NCI-H226 (cell line): ENCODE results near the gene UMAD1.
A peak's percentile ranks its signal among the peaks of the same experiment; 100 is the strongest.

ENCODE experiments used
- DNase-seq: peaks from one replicate; pipeline ENCODE4 v3.0.0-alpha.2; 2015

UMAD1 gene

GRCh38 chr7:7736671-7737070, 96.1 kb downstream of the UMAD1 start:
- DNase-seq: no peak

GRCh38 chr7:7737674-7738073, 97.1 kb downstream of the UMAD1 start:
- no peak for DNase-seq

DNA sequence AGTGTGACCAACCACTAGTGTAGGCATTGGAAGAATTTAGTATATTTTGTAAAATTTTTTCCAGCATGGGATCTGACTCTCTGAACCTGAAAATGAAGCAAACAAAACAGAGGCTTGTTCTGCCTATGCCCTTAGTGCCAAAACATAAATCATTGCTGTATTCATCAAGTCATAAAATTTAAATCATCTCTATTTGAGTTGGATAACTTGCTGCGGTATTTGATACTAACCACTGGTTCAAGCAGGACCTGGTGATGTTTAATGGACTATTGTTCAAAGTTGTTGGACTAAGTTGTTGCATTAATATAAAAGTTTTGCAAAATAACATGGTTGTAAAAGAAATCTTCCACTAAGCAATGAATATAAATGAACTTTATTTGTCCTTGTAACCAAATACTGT, 97.6 kb downstream of the UMAD1 start:
- no peak for DNase-seq

GRCh38 chr7:7738622-7739021, 98.1 kb downstream of the UMAD1 start:
- no peak for DNase-seq

- no peak for DNase-seq
Observed at GRCh38 chr7:7739204-7740036, 98.9 kb downstream of the UMAD1 start.

GRCh38 chr7:7740037-7740355, 99.4 kb downstream of the UMAD1 start:
- DNase-seq: no peak

GRCh38 chr7:7742223-7742622, 101.7 kb downstream of the UMAD1 start:
- no peak for DNase-seq

DNA sequence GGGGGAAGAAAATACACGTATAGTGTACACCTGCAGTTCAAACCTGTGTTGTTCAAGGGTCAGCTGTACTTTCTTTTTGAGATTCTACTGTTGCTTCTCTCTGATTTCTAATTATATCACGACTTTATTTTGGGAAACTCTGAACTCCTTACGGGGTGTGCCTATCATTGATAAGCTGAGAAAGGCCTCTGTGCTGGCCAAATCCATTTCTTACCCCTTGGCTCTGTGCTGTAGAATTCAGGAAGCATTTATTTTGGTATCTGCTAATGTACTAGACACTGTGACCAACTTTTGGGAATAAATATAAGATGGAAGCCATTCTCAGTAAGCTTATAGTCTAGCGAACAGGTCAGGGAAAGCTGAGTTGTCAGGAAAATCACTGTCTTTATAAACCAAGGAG, 104.7 kb downstream of the UMAD1 start:
- DNase-seq: no peak

GRCh38 chr7:7745966-7746365, 105.4 kb downstream of the UMAD1 start:
- DNase-seq: no peak

DNA sequence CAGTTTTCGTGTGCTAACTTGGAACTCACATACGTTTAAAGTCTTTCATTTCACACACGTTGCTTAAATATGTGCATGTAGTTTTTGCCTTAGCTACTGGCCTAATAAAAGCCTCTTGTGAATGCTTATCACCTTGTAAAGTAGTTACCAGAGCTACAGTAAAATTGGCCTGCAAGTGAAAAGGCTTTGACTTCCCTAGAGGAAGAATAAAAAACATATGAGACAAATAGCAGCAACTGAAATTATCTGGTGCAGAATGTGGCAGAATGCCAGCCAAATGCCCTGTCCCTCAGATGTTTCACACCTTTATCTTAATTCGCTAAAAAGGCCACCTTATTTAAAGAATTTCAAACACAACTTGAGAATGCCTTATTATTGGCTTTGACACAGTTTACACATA, 105.9 kb downstream of the UMAD1 start:
- no peak for DNase-seq

GRCh38 chr7:7750571-7751242, 110.2 kb downstream of the UMAD1 start:
- no peak for DNase-seq

GRCh38 chr7:7751243-7752092, 110.9 kb downstream of the UMAD1 start:
- DNase-seq: no peak

GRCh38 chr7:7756577-7756976, 116.0 kb downstream of the UMAD1 start:
- no peak for DNase-seq

- no peak for DNase-seq
Observed at GRCh38 chr7:7757576-7757975, 117.0 kb downstream of the UMAD1 start.

DNA sequence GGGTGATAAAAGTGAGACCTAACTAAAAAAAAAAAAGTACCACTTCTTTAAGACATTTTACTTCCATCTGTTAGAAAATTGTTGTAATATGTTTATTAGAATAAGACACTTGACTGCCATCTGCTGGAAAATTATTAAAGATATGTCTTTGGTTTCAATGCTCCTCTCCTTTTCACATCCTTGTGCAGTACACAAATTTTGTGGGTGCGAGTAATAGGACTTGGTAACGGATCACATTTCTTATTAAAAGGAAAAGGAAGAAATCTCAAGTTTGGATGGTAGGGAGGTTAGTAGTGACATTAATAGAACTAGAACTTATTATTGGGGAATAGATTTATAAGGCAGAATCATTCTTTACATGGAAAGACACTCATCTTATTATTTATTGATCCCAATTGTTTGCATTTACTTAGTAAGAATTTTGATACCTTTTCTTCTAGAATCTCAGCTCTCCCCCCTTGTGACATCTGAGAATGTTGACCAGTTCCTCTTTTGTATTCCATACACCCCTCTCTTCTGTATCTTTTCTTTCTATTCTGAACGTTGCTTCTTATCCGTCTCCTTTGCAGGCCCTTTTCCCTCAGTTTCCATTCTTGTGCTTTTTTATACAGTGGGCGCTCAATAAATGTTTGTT, 120.9 kb downstream of the UMAD1 start:
- DNase-seq: peak; percentile 56

- peak; percentile 39 for DNase-seq
Observed at GRCh38 chr7:7761974-7762779, 121.6 kb downstream of the UMAD1 start.

GRCh38 chr7:7764520-7765396, 124.2 kb downstream of the UMAD1 start:
- no peak for DNase-seq

DNA sequence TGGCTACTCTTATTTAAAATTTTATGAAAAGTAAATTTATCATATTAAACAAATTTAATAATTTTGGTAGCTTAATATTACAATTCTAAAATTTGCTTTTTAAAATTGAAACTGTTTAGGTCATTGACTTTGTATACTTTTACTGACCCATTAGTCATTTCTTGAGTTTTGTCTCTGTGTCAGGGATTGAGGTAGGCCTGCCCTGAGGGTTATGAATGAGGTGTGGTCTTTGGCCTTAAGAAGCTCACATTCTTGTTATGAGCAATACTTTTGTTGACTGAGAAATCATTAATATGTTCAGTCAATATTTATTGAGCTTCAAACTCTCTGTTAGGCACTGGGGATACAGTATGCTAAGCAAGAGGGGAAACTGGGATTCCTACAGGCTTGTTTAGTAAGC, 124.9 kb downstream of the UMAD1 start:
- no peak for DNase-seq

DNA sequence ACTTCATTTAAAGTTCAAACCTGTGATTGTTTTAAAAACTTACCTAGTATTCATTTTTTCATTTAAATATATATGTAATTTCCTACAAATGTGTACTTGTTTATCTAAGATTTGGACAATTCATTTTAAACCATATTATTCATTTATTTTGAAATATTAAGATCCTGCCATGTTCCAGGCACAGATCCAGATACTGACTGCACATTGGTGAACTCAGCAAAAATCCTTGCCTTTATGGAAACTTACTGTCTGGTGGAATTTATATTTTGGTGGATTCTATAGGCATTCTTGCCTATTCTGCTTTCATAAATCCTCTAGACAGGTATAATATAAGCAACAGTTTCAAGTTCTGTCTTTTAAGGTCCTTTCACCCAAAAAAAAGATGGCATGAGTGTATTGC, 126.1 kb downstream of the UMAD1 start:
- DNase-seq: no peak

GRCh38 chr7:7768977-7769709, 128.6 kb downstream of the UMAD1 start:
- DNase-seq: no peak
